GM12864 (cell line): ENCODE measurements around the gene GMDS.

ENCODE experiments used
- DNase-seq: peaks from one replicate; pipeline ENCODE4 v3.0.0-alpha.2; 2011; ENCODE audit warnings: low read depth
- H3K4me3 ChIP-seq: 2 replicates; pipeline ENCODE4 v1.5.1; 2011; ENCODE audit warnings: mild to moderate bottlenecking, low read depth, low read length, control low read depth
- CTCF ChIP-seq: IDR thresholded peaks from 2 replicates; pipeline ENCODE4 v1.5.1; 2011; ENCODE audit warnings: low read depth, mild to moderate bottlenecking, moderate library complexity, low read length, control low read depth, inconsistent platforms; ENCODE audit errors: missing control alignments

Gene GMDS

DNA sequence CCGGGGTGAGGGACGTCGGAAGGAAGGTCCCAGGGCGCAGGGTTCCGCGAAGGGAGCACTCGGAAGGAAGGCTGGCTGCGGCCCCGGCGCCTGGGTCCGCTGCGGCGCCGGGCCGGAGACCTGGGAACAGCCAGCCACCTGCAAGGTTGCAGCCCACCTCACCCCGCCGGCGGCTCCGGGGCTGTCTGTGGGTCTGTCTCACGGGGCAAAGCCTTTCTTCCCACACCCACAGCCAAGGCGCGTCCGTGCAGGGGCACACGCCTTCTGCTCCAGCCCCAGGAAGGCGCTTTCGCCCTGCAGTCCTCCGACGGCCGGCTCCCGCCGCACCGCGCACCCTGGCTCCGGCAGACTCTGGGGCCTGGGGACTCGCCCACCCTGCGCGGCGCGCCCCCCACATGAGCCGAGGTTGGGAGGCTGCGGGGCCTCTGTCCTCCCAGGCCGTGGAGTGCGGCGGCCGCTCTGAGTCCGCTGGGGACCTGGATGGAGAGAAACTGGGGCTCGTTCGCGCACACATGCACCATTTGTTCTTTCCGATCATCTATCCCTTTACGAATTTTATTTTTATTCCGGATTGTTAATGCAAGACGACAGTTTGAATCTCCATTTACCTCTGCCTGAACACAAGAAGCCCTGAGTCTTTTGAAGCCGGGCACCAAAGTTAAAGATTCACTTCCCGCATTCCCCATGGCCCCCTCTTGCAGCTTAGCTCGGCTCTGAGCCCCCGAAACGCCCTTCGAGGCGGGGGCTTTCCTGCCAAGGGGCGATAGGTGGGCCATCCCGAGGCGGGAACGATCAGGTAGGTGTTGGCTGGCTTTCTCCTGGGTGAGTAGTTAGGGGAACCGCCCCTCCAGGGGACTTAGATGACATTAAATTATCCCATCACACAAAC, 640.2 kb downstream of the GMDS start:
- DNase-seq: no peak
- peak overlapping the region; percentile 20 for H3K4me3 ChIP-seq

DNA sequence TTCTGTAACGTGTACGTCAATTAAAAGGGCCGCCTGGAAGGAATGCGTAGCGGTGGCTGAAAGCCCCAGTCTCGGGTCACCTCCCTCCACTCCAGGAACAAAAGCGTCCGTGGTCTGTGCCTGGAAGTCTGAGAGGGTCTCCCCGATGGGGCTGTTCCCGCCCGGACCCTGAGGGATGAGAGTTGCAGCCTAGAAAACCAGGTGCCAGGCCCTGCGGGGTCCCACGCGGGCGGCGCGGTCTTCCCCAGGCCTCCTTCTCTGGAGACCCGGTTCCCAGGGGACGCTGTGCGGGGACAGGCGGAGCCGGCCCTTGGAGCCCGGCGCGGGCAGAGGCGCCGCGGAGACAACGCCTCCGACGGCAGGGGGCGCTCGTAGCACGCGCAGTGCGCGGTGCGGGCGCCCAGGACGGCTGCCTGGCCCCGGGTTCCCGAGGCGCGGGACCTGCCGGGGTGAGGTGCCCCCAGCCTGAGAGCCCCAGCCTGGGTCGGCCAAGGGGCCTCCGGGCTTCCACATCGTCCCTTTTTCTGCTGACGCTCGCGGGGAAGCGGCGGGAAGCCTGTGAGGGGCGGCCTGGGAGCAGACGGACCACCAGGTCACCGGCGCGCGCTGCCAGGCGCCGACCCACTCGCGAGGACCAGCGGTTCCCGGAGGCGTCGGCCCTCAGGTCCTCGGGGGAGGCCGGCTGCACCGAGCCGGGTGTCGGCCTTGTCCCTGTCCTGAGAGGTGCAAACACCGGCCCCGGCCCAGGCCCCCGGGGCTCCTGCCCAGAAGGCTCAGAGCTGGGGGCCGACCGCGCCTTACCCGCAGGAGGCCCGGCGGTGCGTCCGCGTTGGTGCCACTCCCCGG, 641.0 kb downstream of the GMDS start:
- no peak for DNase-seq
- peak overlapping the region; percentile 20 for H3K4me3 ChIP-seq
- TF ChIP-seq CTCF: peak; percentile 83

More for the DNA sequence above, 640.2 kb downstream of the GMDS start:
- TF ChIP-seq CTCF: no peak

GRCh38 chr6:1603708-1604107, 641.7 kb downstream of the GMDS start:
- no peak overlapping the region for H3K4me3 ChIP-seq
- DNase-seq: no peak
- no peak for TF ChIP-seq CTCF

DNA sequence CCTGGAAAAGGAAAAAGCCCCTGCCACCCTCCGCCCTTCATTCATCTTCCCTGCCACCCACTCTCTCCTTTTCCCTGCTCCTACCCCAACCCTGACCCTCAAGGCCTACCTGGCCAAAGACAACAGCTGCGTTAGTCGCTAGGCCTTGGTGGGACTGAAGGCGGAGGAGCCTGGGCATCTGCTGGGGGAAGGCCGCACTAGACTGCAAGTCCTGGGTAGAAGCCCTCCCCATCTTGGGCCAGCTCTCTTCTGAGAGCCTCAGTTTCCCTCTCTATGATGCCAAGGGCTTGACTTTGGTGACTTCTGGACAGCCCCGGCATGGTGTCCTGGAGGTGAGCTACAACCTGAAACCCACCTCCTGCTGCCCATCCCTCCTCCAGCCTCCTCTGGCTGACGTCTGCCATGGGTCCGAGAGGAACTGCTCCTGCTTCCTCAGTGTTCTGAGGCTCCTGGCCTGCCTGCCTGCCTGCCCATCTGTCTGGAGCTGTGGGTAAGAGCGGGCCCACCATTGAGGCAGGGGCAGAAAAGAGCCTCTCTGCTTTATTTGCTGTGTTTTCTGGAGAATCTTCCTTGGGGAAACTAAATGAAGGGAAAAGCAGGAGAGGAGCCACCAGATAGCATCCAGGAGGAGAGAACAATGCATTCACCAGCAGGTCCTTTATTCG, 643.2 kb downstream of the GMDS start:
- TF ChIP-seq CTCF: no peak
- no peak overlapping the region for H3K4me3 ChIP-seq
- DNase-seq: no peak

GRCh38 chr6:1601158-1602048, 644.0 kb downstream of the GMDS start:
- no peak overlapping the region for H3K4me3 ChIP-seq
- TF ChIP-seq CTCF: no peak
- DNase-seq: no peak

GRCh38 chr6:1600764-1601157, 644.6 kb downstream of the GMDS start:
- no peak overlapping the region for H3K4me3 ChIP-seq
- no peak for TF ChIP-seq CTCF
- DNase-seq: no peak
